Measurements from ENCODE around the gene SOBP. TPM values are rescaled to one million over a fixed set of nuclear protein-coding genes. Genes with fewer than 3 reads are reported as not detected.
A peak's percentile ranks its signal among the peaks of the same experiment; 100 is the strongest.

The SOBP gene
- total RNA-seq, 1 experiment from 2014 or later, result 10.1 TPM

- Mint-ChIP-seq H3K27me3 (ENCODE audit: low read depth) (no peaks in the 10 kb centered on the region), H3K9me3 (no peaks in the 10 kb centered on the region), H3K27ac (no peak overlapping the region), H3K4me3 (no peak overlapping the region), H3K4me1 (peaks cover 60% of the 10 kb centered on the region), H3K36me3 (no peaks in the 10 kb centered on the region)
- ATAC-seq, result no peak
- ChIA-PET POLR2A (interaction anchor here (0.5 kb wide), 1 partner anchor 434 kb away, joined by 3 read pairs; no protein-coding TSS in a partner anchor), CTCF (no interaction called here)
- DNase-seq (ENCODE audit: low spot score), result no peak
- TF ChIP-seq HMGA2 (CRISPR knock-in tag; IDR thresholded peaks at IDR 0.05), result no peak
- no peak for TF ChIP-seq ARID4B (CRISPR knock-in tag; IDR thresholded peaks at IDR 0.05; ENCODE audit: borderline replicate concordance)
- TF ChIP-seq RELA (CRISPR knock-in tag; IDR thresholded peaks at IDR 0.05; ENCODE audit: borderline replicate concordance), result no peak
- no peak for TF ChIP-seq ZNF263 (CRISPR knock-in tag; IDR thresholded peaks at IDR 0.05; ENCODE audit: low read depth)
- no peak for TF ChIP-seq NR2C2 (CRISPR knock-in tag; IDR thresholded peaks at IDR 0.05)
- no peak for TF ChIP-seq SMAD4 (CRISPR knock-in tag; IDR thresholded peaks at IDR 0.05)
These were observed 123.0 kb downstream of the SOBP start for GRCh38 chr6:107612762-107613415.

- no peaks in the 10 kb centered on the region for H3K27me3 Mint-ChIP-seq (ENCODE audit: low read depth)
- ATAC-seq (no peak), DNase-seq (ENCODE audit: low spot score) (no peak)
- H3K4me3 Mint-ChIP-seq, result no peak overlapping the region
- peaks cover 69% of the 10 kb centered on the region for H3K4me1 Mint-ChIP-seq
- TF ChIP-seq, protein P1, sequence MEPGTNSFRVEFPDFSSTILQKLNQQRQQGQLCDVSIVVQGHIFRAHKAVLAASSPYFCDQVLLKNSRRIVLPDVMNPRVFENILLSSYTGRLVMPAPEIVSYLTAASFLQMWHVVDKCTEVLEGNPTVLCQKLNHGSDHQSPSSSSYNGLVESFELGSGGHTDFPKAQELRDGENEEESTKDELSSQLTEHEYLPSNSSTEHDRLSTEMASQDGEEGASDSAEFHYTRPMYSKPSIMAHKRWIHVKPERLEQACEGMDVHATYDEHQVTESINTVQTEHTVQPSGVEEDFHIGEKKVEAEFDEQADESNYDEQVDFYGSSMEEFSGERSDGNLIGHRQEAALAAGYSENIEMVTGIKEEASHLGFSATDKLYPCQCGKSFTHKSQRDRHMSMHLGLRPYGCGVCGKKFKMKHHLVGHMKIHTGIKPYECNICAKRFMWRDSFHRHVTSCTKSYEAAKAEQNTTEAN (CRISPR knock-in tag; IDR thresholded peaks at IDR 0.05), result no peak
- no peak for TF ChIP-seq ZNF317 (CRISPR knock-in tag; IDR thresholded peaks at IDR 0.05; ENCODE audit: borderline replicate concordance, low read depth)
- TF ChIP-seq RELA (CRISPR knock-in tag; IDR thresholded peaks at IDR 0.05; ENCODE audit: borderline replicate concordance), result no peak
- TF ChIP-seq ZNF121 (CRISPR knock-in tag; IDR thresholded peaks at IDR 0.05), result peak; percentile 83
- H3K9me3 Mint-ChIP-seq, result no peaks in the 10 kb centered on the region
- POLR2A ChIA-PET, result no interaction called here
- CTCF ChIA-PET, result no interaction called here
- H3K27ac Mint-ChIP-seq, result no peak overlapping the region
- no peaks in the 10 kb centered on the region for H3K36me3 Mint-ChIP-seq
These were observed 123.9 kb downstream of the SOBP start for GRCh38 chr6:107613651-107614379.

DNA sequence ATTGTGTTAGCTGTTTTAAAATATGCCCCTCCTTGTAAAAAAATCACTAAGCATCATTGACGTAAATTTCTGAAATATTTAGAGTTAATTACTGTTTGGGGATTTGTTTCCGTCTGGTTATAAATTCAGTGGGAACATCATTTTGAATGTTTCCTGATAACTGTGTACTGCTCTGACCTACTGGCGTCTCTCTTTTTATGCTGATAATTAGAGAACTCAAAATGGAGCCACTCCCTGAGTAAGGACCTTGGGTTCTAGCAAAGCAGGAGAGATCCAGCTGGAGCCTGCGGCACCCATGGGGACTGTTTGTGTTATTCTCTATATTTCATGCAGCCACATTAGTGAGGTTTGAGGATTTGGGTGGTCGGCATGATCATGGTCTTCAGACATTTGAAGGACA, 124.9 kb downstream of the SOBP start:
- Mint-ChIP-seq H3K9me3 (no peaks in the 10 kb centered on the region), H3K27ac (peak overlapping the region; percentile 29), H3K4me1 (peaks cover 73% of the 10 kb centered on the region), H3K36me3 (no peaks in the 10 kb centered on the region), H3K27me3 (ENCODE audit: low read depth) (no peaks in the 10 kb centered on the region), H3K4me3 (no peak overlapping the region; the same call in 1 of the 2 replicates)
- DNase-seq (ENCODE audit: low spot score) (no peak), ATAC-seq (no peak)
- POLR2A ChIA-PET, result no interaction called here
- CTCF ChIA-PET, result interaction anchor here (1.0 to 1.5 kb wide), 5 partner anchors 10 to 1275 kb away, joined by 3 to 9 read pairs (median 4); no protein-coding TSS in a partner anchor
- TF ChIP-seq FOXK1 (CRISPR knock-in tag; IDR thresholded peaks at IDR 0.05), result no peak
- TF ChIP-seq, protein P2, sequence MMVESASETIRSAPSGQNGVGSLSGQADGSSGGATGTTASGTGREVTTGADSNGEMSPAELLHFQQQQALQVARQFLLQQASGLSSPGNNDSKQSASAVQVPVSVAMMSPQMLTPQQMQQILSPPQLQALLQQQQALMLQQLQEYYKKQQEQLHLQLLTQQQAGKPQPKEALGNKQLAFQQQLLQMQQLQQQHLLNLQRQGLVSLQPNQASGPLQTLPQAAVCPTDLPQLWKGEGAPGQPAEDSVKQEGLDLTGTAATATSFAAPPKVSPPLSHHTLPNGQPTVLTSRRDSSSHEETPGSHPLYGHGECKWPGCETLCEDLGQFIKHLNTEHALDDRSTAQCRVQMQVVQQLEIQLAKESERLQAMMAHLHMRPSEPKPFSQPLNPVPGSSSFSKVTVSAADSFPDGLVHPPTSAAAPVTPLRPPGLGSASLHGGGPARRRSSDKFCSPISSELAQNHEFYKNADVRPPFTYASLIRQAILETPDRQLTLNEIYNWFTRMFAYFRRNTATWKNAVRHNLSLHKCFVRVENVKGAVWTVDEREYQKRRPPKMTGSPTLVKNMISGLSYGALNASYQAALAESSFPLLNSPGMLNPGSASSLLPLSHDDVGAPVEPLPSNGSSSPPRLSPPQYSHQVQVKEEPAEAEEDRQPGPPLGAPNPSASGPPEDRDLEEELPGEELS (CRISPR knock-in tag; IDR thresholded peaks at IDR 0.05), result no peak
- TF ChIP-seq, protein P3, sequence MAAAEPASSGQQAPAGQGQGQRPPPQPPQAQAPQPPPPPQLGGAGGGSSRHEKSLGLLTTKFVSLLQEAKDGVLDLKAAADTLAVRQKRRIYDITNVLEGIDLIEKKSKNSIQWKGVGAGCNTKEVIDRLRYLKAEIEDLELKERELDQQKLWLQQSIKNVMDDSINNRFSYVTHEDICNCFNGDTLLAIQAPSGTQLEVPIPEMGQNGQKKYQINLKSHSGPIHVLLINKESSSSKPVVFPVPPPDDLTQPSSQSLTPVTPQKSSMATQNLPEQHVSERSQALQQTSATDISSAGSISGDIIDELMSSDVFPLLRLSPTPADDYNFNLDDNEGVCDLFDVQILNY (CRISPR knock-in tag; IDR thresholded peaks at IDR 0.05), result no peak
- TF ChIP-seq ZNF138 (CRISPR knock-in tag; conservative IDR thresholded peaks at IDR 0.05), result no peak
- TF ChIP-seq EMX1 (CRISPR knock-in tag; IDR thresholded peaks at IDR 0.05), result no peak
- no peak for TF ChIP-seq ZMAT4 (CRISPR knock-in tag; IDR thresholded peaks at IDR 0.05)
- TF ChIP-seq SP1 (CRISPR knock-in tag; conservative IDR thresholded peaks at IDR 0.05), result no peak
- no peak for TF ChIP-seq FOXP1 (CRISPR knock-in tag; IDR thresholded peaks at IDR 0.05; ENCODE audit: borderline replicate concordance)
- no peak for TF ChIP-seq HMGA2 (CRISPR knock-in tag; IDR thresholded peaks at IDR 0.05)
- no peak for TF ChIP-seq KAT7 (CRISPR knock-in tag; IDR thresholded peaks at IDR 0.05; ENCODE audit: borderline replicate concordance)
- TF ChIP-seq GTF2I (CRISPR knock-in tag; conservative IDR thresholded peaks at IDR 0.05), result no peak
- TF ChIP-seq ZNF671 (CRISPR knock-in tag; IDR thresholded peaks at IDR 0.05), result no peak
- TF ChIP-seq ETV6 (CRISPR knock-in tag; IDR thresholded peaks at IDR 0.05), result no peak
- no peak for TF ChIP-seq ZNF232 (CRISPR knock-in tag; IDR thresholded peaks at IDR 0.05)

All from WTC11 (cell line).